Measurements from ENCODE around the gene ACOT8.

DNA sequence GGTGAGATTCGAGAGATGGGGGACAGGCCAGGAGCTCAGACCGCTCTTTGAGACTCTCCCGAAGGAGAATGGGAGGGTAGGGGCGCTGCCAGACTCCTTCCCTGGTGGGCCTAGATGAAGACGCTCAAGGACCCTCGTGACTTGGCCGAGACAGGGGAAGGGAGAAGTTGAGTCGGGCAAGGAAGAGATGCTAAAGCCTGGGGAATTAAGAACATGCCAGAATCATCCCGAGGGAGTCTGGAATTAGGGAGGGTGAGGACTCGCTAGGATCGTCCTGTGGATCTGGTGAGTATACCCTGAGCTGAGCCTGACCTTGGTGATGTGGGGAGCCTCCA, 44.2 kb downstream of the ACOT8 start:
- TF ChIP-seq POLR2A (IDR thresholded peaks at IDR 0.05): no peak
- TF ChIP-seq, protein P1, sequence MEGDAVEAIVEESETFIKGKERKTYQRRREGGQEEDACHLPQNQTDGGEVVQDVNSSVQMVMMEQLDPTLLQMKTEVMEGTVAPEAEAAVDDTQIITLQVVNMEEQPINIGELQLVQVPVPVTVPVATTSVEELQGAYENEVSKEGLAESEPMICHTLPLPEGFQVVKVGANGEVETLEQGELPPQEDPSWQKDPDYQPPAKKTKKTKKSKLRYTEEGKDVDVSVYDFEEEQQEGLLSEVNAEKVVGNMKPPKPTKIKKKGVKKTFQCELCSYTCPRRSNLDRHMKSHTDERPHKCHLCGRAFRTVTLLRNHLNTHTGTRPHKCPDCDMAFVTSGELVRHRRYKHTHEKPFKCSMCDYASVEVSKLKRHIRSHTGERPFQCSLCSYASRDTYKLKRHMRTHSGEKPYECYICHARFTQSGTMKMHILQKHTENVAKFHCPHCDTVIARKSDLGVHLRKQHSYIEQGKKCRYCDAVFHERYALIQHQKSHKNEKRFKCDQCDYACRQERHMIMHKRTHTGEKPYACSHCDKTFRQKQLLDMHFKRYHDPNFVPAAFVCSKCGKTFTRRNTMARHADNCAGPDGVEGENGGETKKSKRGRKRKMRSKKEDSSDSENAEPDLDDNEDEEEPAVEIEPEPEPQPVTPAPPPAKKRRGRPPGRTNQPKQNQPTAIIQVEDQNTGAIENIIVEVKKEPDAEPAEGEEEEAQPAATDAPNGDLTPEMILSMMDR (IDR thresholded peaks at IDR 0.05): no peak
